Measurements from ENCODE around the gene PER1. TPM values are rescaled to one million over a fixed set of nuclear protein-coding genes. Genes with fewer than 3 reads are reported as not detected.

Gene PER1
- total and polyA plus RNA-seq, 2 of the 13 experiments (the other 11 are each of a cell fraction or from before 2014, with no cell fraction given) = 2.6 to 3.6 TPM

DNA sequence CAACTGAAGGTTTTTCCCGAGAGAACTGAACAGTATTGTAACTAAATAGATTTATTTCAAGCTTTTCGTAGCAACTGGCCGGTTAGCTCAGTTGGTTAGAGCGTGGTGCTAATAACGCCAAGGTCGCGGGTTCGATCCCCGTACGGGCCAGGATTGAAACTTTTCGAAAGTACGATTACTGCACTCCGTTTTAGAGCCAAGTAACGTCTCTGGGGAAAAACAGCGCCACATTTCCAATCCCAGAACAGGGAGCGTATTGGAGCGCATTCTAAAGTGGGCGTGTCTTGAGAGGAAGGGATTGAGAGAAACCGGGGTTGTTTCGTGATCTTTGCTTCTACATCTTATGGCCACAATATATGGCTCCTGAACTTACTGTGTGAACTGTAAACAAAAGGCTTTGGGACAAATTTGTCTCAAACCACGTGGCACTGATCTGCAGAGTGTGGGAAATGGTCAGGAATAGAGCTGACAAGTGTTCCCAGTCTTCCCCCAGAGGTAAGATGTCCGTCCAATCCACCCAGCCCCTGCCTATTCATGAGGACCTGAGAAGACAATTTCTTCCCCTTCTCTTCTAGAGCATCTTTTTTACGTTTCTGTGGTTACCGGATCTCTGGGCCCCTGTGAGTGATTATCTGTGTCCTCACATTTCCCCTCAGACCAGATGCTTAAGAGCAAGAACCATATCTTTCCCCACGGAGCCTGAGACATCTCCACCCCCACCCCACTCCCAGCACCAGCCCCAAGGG lies 35.5 kb upstream of the PER1 start (continued):
- peak; percentile 95; the same call in 1 of the 2 replicates for TF ChIP-seq REPIN1 (CRISPR knock-in tag; IDR thresholded peaks at IDR 0.05; ENCODE audit: borderline replicate concordance, low read depth)
- TF ChIP-seq SMAD3 (CRISPR knock-in tag; IDR thresholded peaks at IDR 0.05) = peak; percentile 50; the same call in 1 of the 2 replicates
- peak; percentile 92 for TF ChIP-seq NAIF1 (CRISPR knock-in tag; IDR thresholded peaks at IDR 0.05; ENCODE audit: borderline replicate concordance)
- 0 out of 2 replicates have a peak, but pooled peaks have one; percentile 29 for TF ChIP-seq ATF1 (CRISPR knock-in tag; IDR thresholded peaks at IDR 0.05)
- peak; percentile 26; the same call in 1 of the 2 replicates for TF ChIP-seq GTF2F1 (IDR thresholded peaks at IDR 0.05; ENCODE audit: low read length)
- TF ChIP-seq ZNF264 (CRISPR knock-in tag; IDR thresholded peaks at IDR 0.05) = peak; percentile 12; the same call in 1 of the 2 replicates
- TF ChIP-seq KDM5B (CRISPR knock-in tag; IDR thresholded peaks at IDR 0.05; ENCODE audit: borderline replicate concordance) = no peak
- TF ChIP-seq, protein P1, sequence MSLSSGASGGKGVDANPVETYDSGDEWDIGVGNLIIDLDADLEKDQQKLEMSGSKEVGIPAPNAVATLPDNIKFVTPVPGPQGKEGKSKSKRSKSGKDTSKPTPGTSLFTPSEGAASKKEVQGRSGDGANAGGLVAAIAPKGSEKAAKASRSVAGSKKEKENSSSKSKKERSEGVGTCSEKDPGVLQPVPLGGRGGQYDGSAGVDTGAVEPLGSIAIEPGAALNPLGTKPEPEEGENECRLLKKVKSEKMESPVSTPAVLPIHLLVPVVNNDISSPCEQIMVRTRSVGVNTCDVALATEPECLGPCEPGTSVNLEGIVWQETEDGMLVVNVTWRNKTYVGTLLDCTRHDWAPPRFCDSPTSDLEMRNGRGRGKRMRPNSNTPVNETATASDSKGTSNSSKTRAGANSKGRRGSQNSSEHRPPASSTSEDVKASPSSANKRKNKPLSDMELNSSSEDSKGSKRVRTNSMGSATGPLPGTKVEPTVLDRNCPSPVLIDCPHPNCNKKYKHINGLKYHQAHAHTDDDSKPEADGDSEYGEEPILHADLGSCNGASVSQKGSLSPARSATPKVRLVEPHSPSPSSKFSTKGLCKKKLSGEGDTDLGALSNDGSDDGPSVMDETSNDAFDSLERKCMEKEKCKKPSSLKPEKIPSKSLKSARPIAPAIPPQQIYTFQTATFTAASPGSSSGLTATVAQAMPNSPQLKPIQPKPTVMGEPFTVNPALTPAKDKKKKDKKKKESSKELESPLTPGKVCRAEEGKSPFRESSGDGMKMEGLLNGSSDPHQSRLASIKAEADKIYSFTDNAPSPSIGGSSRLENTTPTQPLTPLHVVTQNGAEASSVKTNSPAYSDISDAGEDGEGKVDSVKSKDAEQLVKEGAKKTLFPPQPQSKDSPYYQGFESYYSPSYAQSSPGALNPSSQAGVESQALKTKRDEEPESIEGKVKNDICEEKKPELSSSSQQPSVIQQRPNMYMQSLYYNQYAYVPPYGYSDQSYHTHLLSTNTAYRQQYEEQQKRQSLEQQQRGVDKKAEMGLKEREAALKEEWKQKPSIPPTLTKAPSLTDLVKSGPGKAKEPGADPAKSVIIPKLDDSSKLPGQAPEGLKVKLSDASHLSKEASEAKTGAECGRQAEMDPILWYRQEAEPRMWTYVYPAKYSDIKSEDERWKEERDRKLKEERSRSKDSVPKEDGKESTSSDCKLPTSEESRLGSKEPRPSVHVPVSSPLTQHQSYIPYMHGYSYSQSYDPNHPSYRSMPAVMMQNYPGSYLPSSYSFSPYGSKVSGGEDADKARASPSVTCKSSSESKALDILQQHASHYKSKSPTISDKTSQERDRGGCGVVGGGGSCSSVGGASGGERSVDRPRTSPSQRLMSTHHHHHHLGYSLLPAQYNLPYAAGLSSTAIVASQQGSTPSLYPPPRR (CRISPR knock-in tag; IDR thresholded peaks at IDR 0.05; ENCODE audit: borderline replicate concordance) = peak; percentile 70; the same call in 1 of the 2 replicates
- TF ChIP-seq ZNF3 (CRISPR knock-in tag; IDR thresholded peaks at IDR 0.05) = no peak
- TF ChIP-seq ZBTB20 (CRISPR knock-in tag; IDR thresholded peaks at IDR 0.05; ENCODE audit: borderline replicate concordance, low read depth) = 0 out of 2 replicates have a peak, but pooled peaks have one; percentile 21
- peak; percentile 72 for TF ChIP-seq ZNF350 (CRISPR knock-in tag; IDR thresholded peaks at IDR 0.05; ENCODE audit: borderline replicate concordance, low read depth)
- TF ChIP-seq, protein P2, sequence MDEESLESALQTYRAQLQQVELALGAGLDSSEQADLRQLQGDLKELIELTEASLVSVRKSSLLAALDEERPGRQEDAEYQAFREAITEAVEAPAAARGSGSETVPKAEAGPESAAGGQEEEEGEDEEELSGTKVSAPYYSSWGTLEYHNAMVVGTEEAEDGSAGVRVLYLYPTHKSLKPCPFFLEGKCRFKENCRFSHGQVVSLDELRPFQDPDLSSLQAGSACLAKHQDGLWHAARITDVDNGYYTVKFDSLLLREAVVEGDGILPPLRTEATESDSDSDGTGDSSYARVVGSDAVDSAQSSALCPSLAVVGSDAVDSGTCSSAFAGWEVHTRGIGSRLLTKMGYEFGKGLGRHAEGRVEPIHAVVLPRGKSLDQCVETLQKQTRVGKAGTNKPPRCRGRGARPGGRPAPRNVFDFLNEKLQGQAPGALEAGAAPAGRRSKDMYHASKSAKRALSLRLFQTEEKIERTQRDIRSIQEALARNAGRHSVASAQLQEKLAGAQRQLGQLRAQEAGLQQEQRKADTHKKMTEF (CRISPR knock-in tag; IDR thresholded peaks at IDR 0.05) = peak; percentile 79; the same call in 1 of the 2 replicates
- 0 out of 2 replicates have a peak, but pooled peaks have one; percentile 4 for TF ChIP-seq FOXK2 (IDR thresholded peaks at IDR 0.05)
- peak; percentile 62; the same call in 1 of the 2 replicates for TF ChIP-seq SNAPC2 (CRISPR knock-in tag; IDR thresholded peaks at IDR 0.05)
- 0 out of 2 replicates have a peak, but pooled peaks have one; percentile 11 for TF ChIP-seq ZNF644 (CRISPR knock-in tag; IDR thresholded peaks at IDR 0.05; ENCODE audit: low read depth)
- peak; percentile 24; the same call in 1 of the 2 replicates for TF ChIP-seq ZNF44 (CRISPR knock-in tag; IDR thresholded peaks at IDR 0.05)
- TF ChIP-seq ZNF605 (CRISPR knock-in tag; IDR thresholded peaks at IDR 0.05) = peak; percentile 95
- TF ChIP-seq ZNF562 (CRISPR knock-in tag; IDR thresholded peaks at IDR 0.05; ENCODE audit: borderline replicate concordance) = no peak
- TF ChIP-seq YY1 (IDR thresholded peaks at IDR 0.05; ENCODE audit: insufficient read depth, insufficient replicate concordance, low read depth, low read length) = peak; percentile 32
- peak; percentile 84 for TF ChIP-seq XRCC5 (optimal IDR thresholded peaks at IDR 0.05; ENCODE audit: low read length)
- no peak for TF ChIP-seq MED8 (CRISPR knock-in tag; IDR thresholded peaks at IDR 0.05; ENCODE audit: insufficient replicate concordance)
- TF ChIP-seq ZNF496 (CRISPR knock-in tag; IDR thresholded peaks at IDR 0.05; ENCODE audit: insufficient replicate concordance) = no peak
- no peak for TF ChIP-seq NR2C2 (CRISPR knock-in tag; IDR thresholded peaks at IDR 0.05; ENCODE audit: borderline replicate concordance)
- no peak for TF ChIP-seq DNMT1 (CRISPR knock-in tag; IDR thresholded peaks at IDR 0.05)
- 0 out of 2 replicates have a peak, but pooled peaks have one; percentile 60 for TF ChIP-seq SIX1 (CRISPR knock-in tag; IDR thresholded peaks at IDR 0.05; ENCODE audit: borderline replicate concordance)

Data from HepG2 (cell line).